Measurements from ENCODE around the gene CPNE4.

CPNE4 gene

DNA sequence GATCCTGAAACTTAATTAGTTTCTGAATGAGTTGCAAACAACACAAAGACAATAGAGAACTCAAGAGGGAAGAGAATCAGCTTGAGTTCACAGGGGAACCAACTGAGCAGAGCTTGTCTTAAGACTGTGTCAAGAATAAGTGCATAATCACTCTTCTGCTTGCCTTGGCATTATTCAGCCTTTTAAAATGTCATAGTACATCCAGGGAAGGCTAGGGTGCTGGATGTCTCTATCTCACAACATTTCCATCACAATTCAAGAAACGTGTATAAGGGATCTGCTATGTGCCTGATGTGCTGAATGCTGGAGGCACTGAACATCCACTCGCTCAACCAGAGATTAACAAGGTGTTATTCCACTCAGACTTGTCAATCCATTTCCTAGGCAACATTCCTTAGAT is 122.6 kb downstream of the CPNE4 start:
- TF ChIP-seq, protein P1, sequence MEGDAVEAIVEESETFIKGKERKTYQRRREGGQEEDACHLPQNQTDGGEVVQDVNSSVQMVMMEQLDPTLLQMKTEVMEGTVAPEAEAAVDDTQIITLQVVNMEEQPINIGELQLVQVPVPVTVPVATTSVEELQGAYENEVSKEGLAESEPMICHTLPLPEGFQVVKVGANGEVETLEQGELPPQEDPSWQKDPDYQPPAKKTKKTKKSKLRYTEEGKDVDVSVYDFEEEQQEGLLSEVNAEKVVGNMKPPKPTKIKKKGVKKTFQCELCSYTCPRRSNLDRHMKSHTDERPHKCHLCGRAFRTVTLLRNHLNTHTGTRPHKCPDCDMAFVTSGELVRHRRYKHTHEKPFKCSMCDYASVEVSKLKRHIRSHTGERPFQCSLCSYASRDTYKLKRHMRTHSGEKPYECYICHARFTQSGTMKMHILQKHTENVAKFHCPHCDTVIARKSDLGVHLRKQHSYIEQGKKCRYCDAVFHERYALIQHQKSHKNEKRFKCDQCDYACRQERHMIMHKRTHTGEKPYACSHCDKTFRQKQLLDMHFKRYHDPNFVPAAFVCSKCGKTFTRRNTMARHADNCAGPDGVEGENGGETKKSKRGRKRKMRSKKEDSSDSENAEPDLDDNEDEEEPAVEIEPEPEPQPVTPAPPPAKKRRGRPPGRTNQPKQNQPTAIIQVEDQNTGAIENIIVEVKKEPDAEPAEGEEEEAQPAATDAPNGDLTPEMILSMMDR (IDR thresholded peaks at IDR 0.05): no peak

DNA sequence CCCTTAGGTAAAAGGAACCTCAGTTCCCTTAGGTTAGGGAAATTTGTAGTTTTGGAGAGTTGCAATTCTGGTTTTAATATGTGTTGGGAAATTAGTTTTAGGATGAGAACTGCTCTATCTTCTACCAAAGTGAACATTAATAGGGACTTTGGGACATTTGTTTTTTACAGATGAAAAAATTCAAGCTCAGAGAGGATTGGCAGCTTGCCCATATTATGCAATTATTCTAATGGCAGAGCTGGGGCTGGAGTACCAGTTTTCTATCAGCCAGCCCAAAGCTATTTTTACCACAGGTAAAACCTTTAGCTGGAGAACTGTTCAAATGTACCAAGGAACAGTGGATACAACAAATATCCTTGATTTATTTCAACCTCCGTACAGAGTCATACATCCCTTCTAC is 127.0 kb downstream of the CPNE4 start:
- TF ChIP-seq, protein P1 (IDR thresholded peaks at IDR 0.05): no peak

DNA sequence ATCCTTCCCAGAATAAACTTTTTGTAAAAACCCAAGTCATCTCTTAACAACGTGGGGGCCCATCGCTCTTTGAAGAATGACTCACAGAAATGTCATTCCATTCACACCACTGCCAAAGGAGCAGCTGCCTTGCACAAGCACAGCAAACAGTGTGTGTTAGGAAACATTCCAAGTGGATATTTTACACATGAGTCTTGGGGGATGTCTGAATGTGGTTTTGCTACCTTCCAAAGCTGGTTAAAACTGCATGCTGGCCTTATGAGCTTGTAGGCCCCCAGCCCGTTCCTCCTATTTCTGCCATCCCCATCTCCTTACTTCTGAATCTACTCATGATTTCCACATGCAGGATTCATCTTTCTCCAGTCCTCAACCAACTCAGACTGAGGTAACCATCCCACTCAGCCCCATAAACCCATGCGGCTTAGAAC is 130.8 kb downstream of the CPNE4 start:
- TF ChIP-seq, protein P1 (IDR thresholded peaks at IDR 0.05): no peak

DNA sequence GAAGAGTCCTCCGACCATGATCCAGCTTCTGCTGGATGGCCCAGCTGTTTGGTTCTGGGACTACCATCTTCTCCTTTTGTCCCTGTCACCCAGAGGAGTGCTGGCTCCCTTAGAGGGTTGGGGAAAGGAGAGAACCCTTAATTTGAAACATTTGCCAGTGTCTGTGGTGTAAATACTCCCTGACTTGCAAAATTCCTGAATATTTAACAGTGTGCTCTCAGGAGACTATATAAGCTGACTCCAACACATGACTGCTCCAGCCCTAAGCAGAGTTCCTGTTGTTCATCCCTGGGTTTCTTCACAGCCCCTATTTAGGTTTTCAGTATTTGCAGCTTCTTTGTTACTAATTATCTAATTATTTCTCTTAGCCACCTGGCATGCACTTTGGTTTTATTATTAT is 133.1 kb downstream of the CPNE4 start:
- TF ChIP-seq, protein P1 (IDR thresholded peaks at IDR 0.05): no peak

DNA sequence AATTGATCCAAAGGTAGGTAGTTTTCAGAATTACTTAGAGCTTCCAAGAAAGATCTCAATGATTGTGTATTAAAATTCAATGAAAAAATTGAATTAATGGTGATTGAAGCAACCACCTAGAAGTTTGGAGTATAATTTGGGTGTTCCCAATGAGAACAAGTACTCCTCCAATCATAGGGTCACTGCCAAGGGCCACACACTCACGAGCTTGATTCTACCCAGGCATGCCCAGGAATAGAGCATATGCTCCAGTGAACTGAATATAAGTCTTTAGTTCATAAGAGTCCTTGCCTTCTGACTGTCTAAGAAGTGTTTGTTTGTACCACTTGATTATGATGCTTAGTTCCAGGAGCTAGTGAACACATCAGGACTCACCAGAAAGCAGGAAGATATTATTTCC is 133.9 kb downstream of the CPNE4 start:
- TF ChIP-seq, protein P1 (IDR thresholded peaks at IDR 0.05): no peak

DNA sequence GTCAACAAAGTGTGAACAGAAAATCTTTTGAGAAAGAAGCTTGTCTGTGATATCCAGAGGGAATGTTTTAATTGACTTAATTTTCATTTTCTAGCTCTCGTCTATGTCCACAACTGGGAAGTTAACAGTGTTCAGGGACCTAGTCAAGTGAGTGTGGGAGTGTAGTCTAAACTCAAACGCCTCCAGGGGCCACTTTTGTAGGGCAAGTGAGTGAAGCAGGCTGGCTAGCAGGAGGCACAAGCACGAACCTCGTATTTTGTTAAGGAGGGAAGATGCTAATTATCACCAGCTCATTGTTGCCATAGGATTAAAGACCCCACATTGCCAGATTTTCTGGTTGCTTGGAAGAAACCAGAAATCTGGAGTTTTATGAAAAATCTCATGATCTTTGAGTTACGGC is 135.8 kb downstream of the CPNE4 start:
- TF ChIP-seq, protein P1 (IDR thresholded peaks at IDR 0.05): no peak

DNA sequence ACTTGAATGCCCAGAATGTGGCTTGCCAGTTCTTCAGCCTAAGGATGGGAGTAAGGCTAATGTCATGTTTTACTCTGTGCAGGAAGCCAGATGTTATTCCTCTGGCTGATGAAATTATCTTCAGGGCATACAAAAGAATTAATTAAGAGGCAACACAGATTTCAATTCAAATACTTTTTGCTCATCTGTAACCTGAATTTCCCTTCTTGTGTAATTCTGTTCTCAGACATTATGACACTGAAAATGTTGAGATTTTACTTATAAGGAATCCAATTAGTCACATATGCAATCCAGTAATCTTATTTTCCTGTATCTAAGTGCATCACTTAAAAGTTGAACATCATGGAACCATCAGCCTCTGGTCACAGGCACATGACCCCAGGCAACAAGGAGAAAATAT is 136.5 kb downstream of the CPNE4 start:
- TF ChIP-seq, protein P1 (IDR thresholded peaks at IDR 0.05): no peak

DNA sequence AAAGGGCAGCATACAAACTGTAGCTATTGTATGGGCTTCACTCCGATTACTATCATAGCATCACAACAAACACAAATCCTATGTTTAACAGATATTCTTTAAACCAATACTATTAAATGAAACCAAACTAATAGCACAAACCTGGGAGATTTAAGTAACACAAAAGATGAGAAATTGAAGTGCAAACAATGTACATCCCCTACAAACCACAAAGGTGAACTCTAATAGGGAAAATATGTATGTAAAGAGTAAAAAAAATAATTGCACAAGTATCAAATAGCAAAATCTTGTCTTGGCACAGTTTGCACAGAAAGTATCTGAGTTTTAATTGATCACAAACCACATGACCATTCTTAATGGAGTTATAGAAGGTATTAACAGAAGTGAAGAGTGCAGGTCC is 138.5 kb downstream of the CPNE4 start:
- TF ChIP-seq, protein P1 (IDR thresholded peaks at IDR 0.05): no peak

Measured in LNCAP (cell line).